Stomach (tissue), 4 donors: ENCODE results near the gene RGMA.
"Not testable (repeated sequence)": the region's sequence is repeated elsewhere in the genome, so short reads cannot be mapped to it uniquely, and the experiment has no call there.

Experiments
- CTCF ChIP-seq, 7 experiments: fragments of 450-650 bp in 4 of 7; fragments of 200-600 bp in 3 of 7; sonication (generic) in 3 of 7; IDR thresholded peaks; one replicate each; pipeline ENCODE4 v1.5.1; 2016 to 2019; ENCODE audit warnings: antibody characterized with exemption in 7 of 7, control low read depth in 2 of 7, mild to moderate bottlenecking in 1 of 7
- POLR2A ChIP-seq, 4 donors: fragments of 450-650 bp; IDR thresholded peaks; one replicate each; pipeline ENCODE4 v1.6.1; 2016; ENCODE audit warnings: antibody characterized with exemption in 4 of 4, control low read depth in 2 of 4, mild to moderate bottlenecking in 1 of 4, moderate library complexity in 1 of 4
- POLR2AphosphoS5 ChIP-seq, 3 donors: sonication (generic); formaldehyde crosslinking; IDR thresholded peaks; one replicate each; pipeline ENCODE4 v1.6.1; 2016; ENCODE audit warnings: antibody characterized with exemption in 3 of 3

- TF ChIP-seq CTCF, POLR2AphosphoS5, POLR2A (IDR thresholded peaks at IDR 0.05): not testable (repeated sequence)
These were observed 56.4 kb downstream of the RGMA start for GRCh38 chr15:93032515-93033206.
